ENCODE measurements around the gene WFS1.

WFS1 gene

GRCh38 chr4:6279582-6280289 lies 10.1 kb downstream of the WFS1 start:
- DNase-seq (ENCODE audit: low read depth in 2 of 2), result no peak

GRCh38 chr4:6280365-6280996 lies 10.8 kb downstream of the WFS1 start:
- DNase-seq (ENCODE audit: low read depth in 2 of 2), result no peak

GRCh38 chr4:6281436-6282313 lies 12.0 kb downstream of the WFS1 start:
- DNase-seq (ENCODE audit: low read depth in 2 of 2), result no peak

- no peak for DNase-seq (ENCODE audit: low read depth in 2 of 2)
Measured at GRCh38 chr4:6282314-6282771, 12.7 kb downstream of the WFS1 start.

- no peak for DNase-seq (ENCODE audit: low read depth in 2 of 2)
Measured at GRCh38 chr4:6283282-6283681, 13.6 kb downstream of the WFS1 start.

- no peak for DNase-seq (ENCODE audit: low read depth in 2 of 2)
Measured at GRCh38 chr4:6287017-6287788, 17.6 kb downstream of the WFS1 start.

GRCh38 chr4:6288342-6288741 lies 18.7 kb downstream of the WFS1 start:
- no peak for DNase-seq (ENCODE audit: low read depth in 2 of 2)

- no peak for DNase-seq (ENCODE audit: low read depth in 2 of 2)
Measured at GRCh38 chr4:6288871-6289270, 19.2 kb downstream of the WFS1 start.

- DNase-seq (ENCODE audit: low read depth in 2 of 2), result no peak
Measured at GRCh38 chr4:6290256-6290655, 20.6 kb downstream of the WFS1 start.

- no peak for DNase-seq (ENCODE audit: low read depth in 2 of 2)
Measured at GRCh38 chr4:6290769-6291547, 21.3 kb downstream of the WFS1 start.

GRCh38 chr4:6291784-6292297 lies 22.2 kb downstream of the WFS1 start:
- no peak for DNase-seq (ENCODE audit: low read depth in 2 of 2)

- no peak for DNase-seq (ENCODE audit: low read depth in 2 of 2)
Measured at GRCh38 chr4:6292376-6293096, 22.9 kb downstream of the WFS1 start.

- no peak for DNase-seq (ENCODE audit: low read depth in 2 of 2)
Measured at GRCh38 chr4:6293097-6293445, 23.4 kb downstream of the WFS1 start.

GRCh38 chr4:6293661-6294060 lies 24.0 kb downstream of the WFS1 start:
- no peak for DNase-seq (ENCODE audit: low read depth in 2 of 2)

- DNase-seq (ENCODE audit: low read depth in 2 of 2), result no peak
Measured at GRCh38 chr4:6294705-6295421, 25.2 kb downstream of the WFS1 start.

- DNase-seq (ENCODE audit: low read depth in 2 of 2), result no peak
Measured at GRCh38 chr4:6295495-6295894, 25.8 kb downstream of the WFS1 start.

GRCh38 chr4:6296026-6296425 lies 26.4 kb downstream of the WFS1 start:
- no peak for DNase-seq (ENCODE audit: low read depth in 2 of 2)

- no peak for DNase-seq (ENCODE audit: low read depth in 2 of 2)
Measured at GRCh38 chr4:6297266-6297815, 27.7 kb downstream of the WFS1 start.

- no peak for DNase-seq (ENCODE audit: low read depth in 2 of 2)
Measured at GRCh38 chr4:6298035-6298434, 28.4 kb downstream of the WFS1 start.
